Epithelial cell of proximal tubule (primary cell): ENCODE measurements around the gene C1orf174. TPM values are rescaled to one million over a fixed set of nuclear protein-coding genes. Genes with fewer than 3 reads are reported as not detected.

Experiments used
- DNase-seq: peaks from one replicate; pipeline ENCODE4 v3.0.0-alpha.2; 2011; ENCODE audit warnings: low read depth
- H3K4me3 ChIP-seq: 2 replicates; pipeline ENCODE4 v1.5.1; 2011; ENCODE audit warnings: low read depth, mild to moderate bottlenecking, low read length
- total RNA-seq: library from RNA; depleted of rRNA; stranded (reverse); fragments of >200 nt; gene quantifications from 2 replicates; pipeline ENCODE4 v1.2.3, GENCODE V29; 2015
- TF ChIP-seq, protein P1 (sequence below): conservative IDR thresholded peaks from 2 replicates; pipeline ENCODE4 v1.5.1; 2012; ENCODE audit warnings: low read depth, mild to moderate bottlenecking, low read length

Gene C1orf174
- total RNA-seq, 1 donor from 2014 or later = 21.9 TPM

DNA sequence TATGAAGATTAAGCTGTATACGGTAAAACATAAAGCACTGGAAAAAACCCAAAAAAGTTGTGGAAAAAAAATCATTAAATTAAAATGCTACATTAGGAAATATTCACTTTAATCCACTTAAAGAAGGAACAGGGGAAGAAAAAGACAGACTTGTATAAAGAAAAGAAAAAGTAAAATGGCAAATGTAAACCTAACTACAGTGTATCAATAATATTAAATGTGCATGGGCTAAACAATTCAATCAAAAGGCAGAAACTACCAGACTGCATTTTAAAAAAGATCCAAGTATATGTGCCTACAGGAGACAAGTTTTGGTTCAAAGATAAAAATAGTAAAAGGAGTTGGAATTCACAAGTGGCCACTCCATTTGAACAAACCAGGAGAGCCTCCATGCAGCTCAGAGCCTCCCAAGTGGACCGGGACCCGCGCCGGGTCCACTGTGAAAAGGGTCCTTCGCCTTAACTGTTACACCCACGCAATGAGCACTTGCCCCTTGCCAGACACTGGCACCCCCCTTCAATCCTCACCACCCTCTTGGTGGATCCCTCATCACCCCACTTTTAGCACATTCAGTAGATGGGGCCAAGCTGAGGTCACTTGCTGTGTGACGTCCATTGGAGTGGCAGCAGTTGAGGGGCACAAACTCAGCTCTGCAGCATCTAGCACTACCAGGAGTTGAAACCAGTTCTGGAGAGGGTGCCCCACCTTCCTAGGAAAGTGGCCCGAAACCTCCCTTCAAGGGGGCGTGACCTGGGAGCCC is 898 bp downstream of the C1orf174 start:
- TF ChIP-seq, protein P1, sequence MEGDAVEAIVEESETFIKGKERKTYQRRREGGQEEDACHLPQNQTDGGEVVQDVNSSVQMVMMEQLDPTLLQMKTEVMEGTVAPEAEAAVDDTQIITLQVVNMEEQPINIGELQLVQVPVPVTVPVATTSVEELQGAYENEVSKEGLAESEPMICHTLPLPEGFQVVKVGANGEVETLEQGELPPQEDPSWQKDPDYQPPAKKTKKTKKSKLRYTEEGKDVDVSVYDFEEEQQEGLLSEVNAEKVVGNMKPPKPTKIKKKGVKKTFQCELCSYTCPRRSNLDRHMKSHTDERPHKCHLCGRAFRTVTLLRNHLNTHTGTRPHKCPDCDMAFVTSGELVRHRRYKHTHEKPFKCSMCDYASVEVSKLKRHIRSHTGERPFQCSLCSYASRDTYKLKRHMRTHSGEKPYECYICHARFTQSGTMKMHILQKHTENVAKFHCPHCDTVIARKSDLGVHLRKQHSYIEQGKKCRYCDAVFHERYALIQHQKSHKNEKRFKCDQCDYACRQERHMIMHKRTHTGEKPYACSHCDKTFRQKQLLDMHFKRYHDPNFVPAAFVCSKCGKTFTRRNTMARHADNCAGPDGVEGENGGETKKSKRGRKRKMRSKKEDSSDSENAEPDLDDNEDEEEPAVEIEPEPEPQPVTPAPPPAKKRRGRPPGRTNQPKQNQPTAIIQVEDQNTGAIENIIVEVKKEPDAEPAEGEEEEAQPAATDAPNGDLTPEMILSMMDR = peak; percentile 29
- DNase-seq = no peak
- peak overlapping the region; percentile 95 for H3K4me3 ChIP-seq

GRCh38 chr1:3898475-3898735 is 1.7 kb downstream of the C1orf174 start:
- no peak overlapping the region for H3K4me3 ChIP-seq
- TF ChIP-seq, protein P1 = no peak
- DNase-seq = no peak

GRCh38 chr1:3896396-3897000 is 3.6 kb downstream of the C1orf174 start:
- TF ChIP-seq, protein P1 = no peak
- no peak overlapping the region for H3K4me3 ChIP-seq
- DNase-seq = no peak

DNA sequence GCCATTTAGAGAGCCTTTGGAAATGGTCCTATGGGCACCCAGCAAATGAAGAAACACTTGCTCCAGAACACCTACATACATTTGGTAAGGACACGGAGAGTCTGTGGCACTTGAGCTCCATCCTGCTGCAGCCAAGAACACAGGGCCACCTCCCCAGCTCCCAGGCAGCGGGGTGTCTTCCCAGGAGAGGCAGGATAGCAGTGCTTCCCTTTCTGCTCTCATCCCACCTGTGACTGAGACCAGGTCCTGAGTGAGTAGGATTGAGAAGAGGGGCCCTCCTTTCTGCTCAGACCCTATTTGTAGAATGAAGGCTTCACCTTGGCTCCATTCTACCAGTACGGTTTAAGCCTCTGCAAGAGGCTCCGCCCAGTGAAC is 4.1 kb downstream of the C1orf174 start:
- H3K4me3 ChIP-seq = no peak overlapping the region
- no peak for DNase-seq
- TF ChIP-seq, protein P1 = no peak

- no peak for DNase-seq
- H3K4me3 ChIP-seq = no peak overlapping the region
- TF ChIP-seq, protein P1 = no peak
These were observed 4.7 kb downstream of the C1orf174 start for GRCh38 chr1:3895279-3895950.

- no peak for DNase-seq
- TF ChIP-seq, protein P1 = no peak
- H3K4me3 ChIP-seq = no peak overlapping the region
These were observed 5.3 kb downstream of the C1orf174 start for GRCh38 chr1:3894626-3895278.
